DOHH2 (cell line): ENCODE results near the gene SLC7A5.

Source experiments
- EZH2phosphoT487 ChIP-seq: fragments of 200-600 bp; sonication (generic); IDR thresholded peaks from 2 replicates; pipeline ENCODE4 v1.6.1; 2017; ENCODE audit warnings: borderline replicate concordance, mild to moderate bottlenecking, antibody characterized with exemption, low read length, moderate library complexity, mixed read lengths
- TF ChIP-seq, protein P1 (sequence below): fragments of 200-600 bp; sonication (generic); IDR thresholded peaks from one replicate; pipeline ENCODE4 v1.5.1; 2014; ENCODE audit warnings: antibody characterized with exemption, mild to moderate bottlenecking, low read depth, low read length; ENCODE audit not compliant: poor library complexity, severe bottlenecking

DNA sequence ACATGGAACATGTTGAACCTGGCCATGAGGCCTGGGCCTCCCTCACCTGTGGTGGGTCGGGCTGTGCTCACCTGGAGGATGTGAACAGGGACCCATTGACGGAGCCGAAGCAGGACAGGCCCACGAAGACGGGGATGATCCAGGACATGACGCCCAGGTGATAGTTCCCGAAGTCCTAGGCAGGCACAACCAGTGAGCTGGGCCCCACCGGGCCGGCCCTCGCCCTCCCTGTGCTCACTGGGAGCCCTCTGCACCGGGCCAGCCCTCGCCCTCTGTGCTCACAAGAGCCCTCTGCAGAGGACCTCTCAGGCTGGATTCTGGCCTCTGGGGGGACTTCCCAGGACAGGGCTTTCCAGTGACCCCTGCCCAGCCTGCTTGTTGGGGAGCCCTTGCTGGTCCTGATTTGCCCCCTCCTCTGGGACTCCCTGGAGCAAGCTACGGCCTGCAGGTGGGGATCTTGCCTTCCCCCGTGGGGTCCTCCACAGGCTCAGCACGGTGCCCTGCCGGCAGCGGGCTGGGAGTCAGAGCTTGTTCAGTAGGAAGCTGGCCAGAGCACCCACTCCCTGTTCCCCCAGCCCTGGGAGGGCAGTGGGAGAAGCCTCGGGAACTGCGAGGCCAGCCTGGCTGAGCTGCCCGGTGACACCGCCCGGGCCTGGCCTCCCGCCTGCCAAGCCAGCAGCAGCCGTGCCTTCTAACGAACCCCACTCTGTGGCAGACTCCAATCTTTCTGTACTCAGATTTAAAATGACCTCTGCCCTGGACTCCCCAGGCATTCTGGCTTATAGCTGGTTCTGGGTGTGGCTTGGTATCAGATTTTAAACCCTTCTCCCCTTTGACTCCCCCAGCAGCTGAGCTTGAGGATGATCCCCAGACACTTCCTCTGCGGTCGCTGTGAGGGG, 30.4 kb downstream of the SLC7A5 start:
- TF ChIP-seq, protein P1, sequence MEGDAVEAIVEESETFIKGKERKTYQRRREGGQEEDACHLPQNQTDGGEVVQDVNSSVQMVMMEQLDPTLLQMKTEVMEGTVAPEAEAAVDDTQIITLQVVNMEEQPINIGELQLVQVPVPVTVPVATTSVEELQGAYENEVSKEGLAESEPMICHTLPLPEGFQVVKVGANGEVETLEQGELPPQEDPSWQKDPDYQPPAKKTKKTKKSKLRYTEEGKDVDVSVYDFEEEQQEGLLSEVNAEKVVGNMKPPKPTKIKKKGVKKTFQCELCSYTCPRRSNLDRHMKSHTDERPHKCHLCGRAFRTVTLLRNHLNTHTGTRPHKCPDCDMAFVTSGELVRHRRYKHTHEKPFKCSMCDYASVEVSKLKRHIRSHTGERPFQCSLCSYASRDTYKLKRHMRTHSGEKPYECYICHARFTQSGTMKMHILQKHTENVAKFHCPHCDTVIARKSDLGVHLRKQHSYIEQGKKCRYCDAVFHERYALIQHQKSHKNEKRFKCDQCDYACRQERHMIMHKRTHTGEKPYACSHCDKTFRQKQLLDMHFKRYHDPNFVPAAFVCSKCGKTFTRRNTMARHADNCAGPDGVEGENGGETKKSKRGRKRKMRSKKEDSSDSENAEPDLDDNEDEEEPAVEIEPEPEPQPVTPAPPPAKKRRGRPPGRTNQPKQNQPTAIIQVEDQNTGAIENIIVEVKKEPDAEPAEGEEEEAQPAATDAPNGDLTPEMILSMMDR: no peak
- no peak for TF ChIP-seq EZH2phosphoT487
